BJ (cell line): Measurements from ENCODE around the gene NBEA. TPM values are rescaled to one million over a fixed set of nuclear protein-coding genes. Genes with fewer than 3 reads are reported as not detected.

ENCODE experiments used
- CTCF ChIA-PET: fragments of 350-600 bp; formaldehyde crosslinking; extraction: SDS; loops from one replicate; lab custom pipeline; 2021; ENCODE audit warnings: antibody characterized with exemption, inconsistent platforms; lab: Yijun Ruan, JAX
- POLR2A ChIA-PET: fragments of 300-600 bp; sonication (Branson Sonifier 250); formaldehyde crosslinking; extraction: SDS; loops from one replicate; lab custom pipeline; 2021; ENCODE audit warnings: antibody characterized with exemption; lab: Charles Lee
- DNase-seq: peaks from one replicate; pipeline ENCODE4 v3.0.0-alpha.2; 2011; ENCODE audit warnings: low read depth
- H3K27me3 ChIP-seq: 2 replicates; pipeline ENCODE4 v1.6.0; 2011; ENCODE audit warnings: low read length; ENCODE audit not compliant: control insufficient read depth, insufficient read depth
- H3K36me3 ChIP-seq: 2 replicates; pipeline ENCODE4 v1.5.1; 2011; ENCODE audit warnings: low read length; ENCODE audit not compliant: control insufficient read depth, insufficient read depth
- H3K4me3 ChIP-seq: 2 replicates; pipeline ENCODE4 v1.5.1; 2011; ENCODE audit warnings: low read depth, mild to moderate bottlenecking, control low read depth, low read length
- CTCF ChIP-seq: IDR thresholded peaks from 2 replicates; pipeline ENCODE4 v1.5.1; 2011; ENCODE audit warnings: low read depth, mild to moderate bottlenecking, control low read depth, inconsistent platforms, low read length, moderate library complexity; ENCODE audit not compliant: insufficient read depth
- polyA plus RNA-seq: library from polyadenylated mRNA; depleted of rRNA; stranded (reverse); fragments of >200 nt; gene quantifications from 2 replicates; pipeline ENCODE4 v1.2.3, GENCODE V29; 2011

Gene NBEA
- polyA plus RNA-seq, 1 experiment: 17.8 TPM

GRCh38 chr13:35594096-35594495, 652.0 kb downstream of the NBEA start:
- TF ChIP-seq CTCF: no peak
- CTCF ChIA-PET: interaction anchor here (1.2 kb wide), 1 partner anchor 10 kb away, joined by 3 read pairs; no protein-coding TSS in a partner anchor
- no peak overlapping the region for H3K4me3 ChIP-seq
- H3K36me3 ChIP-seq: no peaks in the 10 kb centered on the region; the same call in 1 of the 2 replicates
- no peak for DNase-seq
- POLR2A ChIA-PET: no interaction called here
- no peaks in the 10 kb centered on the region for H3K27me3 ChIP-seq

- CTCF ChIA-PET: interaction anchor here (0.8 kb wide), 1 partner anchor 12 kb away, joined by 3 read pairs; no protein-coding TSS in a partner anchor
- POLR2A ChIA-PET: no interaction called here
- Histone ChIP-seq H3K36me3 (no peaks in the 10 kb centered on the region; the same call in 1 of the 2 replicates), H3K4me3 (no peak overlapping the region), H3K27me3 (no peaks in the 10 kb centered on the region)
- no peak for TF ChIP-seq CTCF
- no peak for DNase-seq
Observed at GRCh38 chr13:35595181-35595580, 653.1 kb downstream of the NBEA start.

- POLR2A ChIA-PET: no interaction called here
- Histone ChIP-seq H3K36me3 (no peaks in the 10 kb centered on the region; the same call in 1 of the 2 replicates), H3K27me3 (no peaks in the 10 kb centered on the region), H3K4me3 (no peak overlapping the region)
- CTCF ChIA-PET: no interaction called here
- no peak for TF ChIP-seq CTCF
- DNase-seq: no peak
Observed at GRCh38 chr13:35596321-35597030, 654.4 kb downstream of the NBEA start.

GRCh38 chr13:35597451-35597850, 655.4 kb downstream of the NBEA start:
- no peak for DNase-seq
- Histone ChIP-seq H3K27me3 (no peaks in the 10 kb centered on the region), H3K4me3 (no peak overlapping the region), H3K36me3 (no peaks in the 10 kb centered on the region; the same call in 1 of the 2 replicates)
- ChIA-PET CTCF (interaction anchor here (3.7 kb wide), 1 partner anchor 33 kb away, joined by 14 read pairs; no protein-coding TSS in a partner anchor), POLR2A (no interaction called here)
- no peak for TF ChIP-seq CTCF

- Histone ChIP-seq H3K36me3 (no peaks in the 10 kb centered on the region), H3K4me3 (no peak overlapping the region), H3K27me3 (no peaks in the 10 kb centered on the region)
- CTCF ChIA-PET: interaction anchor here (3.7 kb wide), 1 partner anchor 32 kb away, joined by 14 read pairs; no protein-coding TSS in a partner anchor
- POLR2A ChIA-PET: no interaction called here
- no peak for TF ChIP-seq CTCF
- DNase-seq: no peak
Observed at GRCh38 chr13:35598233-35598632, 656.2 kb downstream of the NBEA start.
